22Rv1 (cell line): ENCODE measurements around the gene NHERF2.

Source experiments
- H3K27ac ChIP-seq: fragments of 450-650 bp; 2 replicates; pipeline ENCODE4 v1.5.1; 2017
- ZFX ChIP-seq: fragments of 450-650 bp; IDR thresholded peaks from 2 replicates; pipeline ENCODE4 v1.6.1; 2017; ENCODE audit warnings: antibody characterized with exemption, borderline replicate concordance
- TF ChIP-seq, protein P1 (sequence below): fragments of 450-650 bp; IDR thresholded peaks from 2 replicates; pipeline ENCODE4 v1.5.1; 2017; ENCODE audit warnings: mild to moderate bottlenecking

Gene NHERF2

DNA sequence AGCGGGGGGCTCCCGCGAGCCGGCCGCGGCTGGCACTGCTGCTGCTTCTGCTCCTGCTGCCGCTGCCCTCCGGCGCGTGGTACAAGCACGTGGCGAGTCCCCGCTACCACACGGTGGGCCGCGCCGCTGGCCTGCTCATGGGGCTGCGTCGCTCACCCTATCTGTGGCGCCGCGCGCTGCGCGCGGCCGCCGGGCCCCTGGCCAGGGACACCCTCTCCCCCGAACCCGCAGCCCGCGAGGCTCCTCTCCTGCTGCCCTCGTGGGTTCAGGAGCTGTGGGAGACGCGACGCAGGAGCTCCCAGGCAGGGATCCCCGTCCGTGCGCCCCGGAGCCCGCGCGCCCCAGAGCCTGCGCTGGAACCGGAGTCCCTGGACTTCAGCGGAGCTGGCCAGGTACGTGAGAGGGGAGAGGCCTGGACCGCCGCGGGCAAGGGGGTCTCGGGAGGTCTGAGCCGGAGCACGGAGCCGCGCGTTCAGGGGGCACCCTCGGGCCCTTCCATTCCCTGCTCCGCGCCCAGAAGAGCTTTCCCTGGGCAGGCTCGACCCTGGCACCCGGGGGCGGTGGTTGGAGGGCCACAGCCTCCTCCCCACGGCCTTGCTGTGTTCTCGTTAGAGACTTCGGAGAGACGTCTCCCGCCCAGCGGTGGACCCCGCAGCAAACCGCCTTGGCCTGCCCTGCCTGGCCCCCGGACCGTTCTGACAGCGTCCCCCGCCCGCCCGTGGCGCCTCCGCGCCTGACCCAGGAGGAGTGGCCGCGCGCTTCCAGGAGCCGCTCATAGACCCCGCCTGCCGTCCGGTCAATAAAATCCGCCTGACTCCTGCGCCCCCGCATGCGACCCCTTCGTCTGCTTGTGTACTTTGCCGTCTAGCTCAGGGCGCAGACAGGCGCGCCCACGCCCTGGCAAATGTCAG lies 6.5 kb upstream of the NHERF2 start:
- TF ChIP-seq ZFX, result no peak
- TF ChIP-seq, protein P1, sequence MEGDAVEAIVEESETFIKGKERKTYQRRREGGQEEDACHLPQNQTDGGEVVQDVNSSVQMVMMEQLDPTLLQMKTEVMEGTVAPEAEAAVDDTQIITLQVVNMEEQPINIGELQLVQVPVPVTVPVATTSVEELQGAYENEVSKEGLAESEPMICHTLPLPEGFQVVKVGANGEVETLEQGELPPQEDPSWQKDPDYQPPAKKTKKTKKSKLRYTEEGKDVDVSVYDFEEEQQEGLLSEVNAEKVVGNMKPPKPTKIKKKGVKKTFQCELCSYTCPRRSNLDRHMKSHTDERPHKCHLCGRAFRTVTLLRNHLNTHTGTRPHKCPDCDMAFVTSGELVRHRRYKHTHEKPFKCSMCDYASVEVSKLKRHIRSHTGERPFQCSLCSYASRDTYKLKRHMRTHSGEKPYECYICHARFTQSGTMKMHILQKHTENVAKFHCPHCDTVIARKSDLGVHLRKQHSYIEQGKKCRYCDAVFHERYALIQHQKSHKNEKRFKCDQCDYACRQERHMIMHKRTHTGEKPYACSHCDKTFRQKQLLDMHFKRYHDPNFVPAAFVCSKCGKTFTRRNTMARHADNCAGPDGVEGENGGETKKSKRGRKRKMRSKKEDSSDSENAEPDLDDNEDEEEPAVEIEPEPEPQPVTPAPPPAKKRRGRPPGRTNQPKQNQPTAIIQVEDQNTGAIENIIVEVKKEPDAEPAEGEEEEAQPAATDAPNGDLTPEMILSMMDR, result no peak
- no peak overlapping the region for H3K27ac ChIP-seq

DNA sequence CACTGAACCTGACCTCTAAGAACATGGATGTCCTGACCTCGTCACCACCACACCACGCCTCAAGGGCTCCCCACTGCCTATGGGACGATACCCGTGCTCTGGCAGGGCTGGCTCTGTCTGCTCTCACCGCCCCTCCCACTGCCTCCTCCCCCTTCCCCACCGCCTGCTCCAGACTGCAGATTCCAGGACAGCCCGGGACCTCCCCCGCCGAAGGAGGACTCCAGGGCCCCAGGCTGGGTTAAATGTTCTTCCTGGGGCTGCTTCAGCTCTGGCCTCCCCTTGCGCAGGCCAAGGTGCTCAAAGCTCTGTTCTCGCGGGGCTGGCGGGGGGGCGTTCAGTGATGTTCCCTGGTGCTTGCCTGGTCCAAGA lies 4.0 kb upstream of the NHERF2 start:
- TF ChIP-seq, protein P1, result no peak
- TF ChIP-seq ZFX, result no peak
- peak overlapping the region; percentile 61 for H3K27ac ChIP-seq

DNA sequence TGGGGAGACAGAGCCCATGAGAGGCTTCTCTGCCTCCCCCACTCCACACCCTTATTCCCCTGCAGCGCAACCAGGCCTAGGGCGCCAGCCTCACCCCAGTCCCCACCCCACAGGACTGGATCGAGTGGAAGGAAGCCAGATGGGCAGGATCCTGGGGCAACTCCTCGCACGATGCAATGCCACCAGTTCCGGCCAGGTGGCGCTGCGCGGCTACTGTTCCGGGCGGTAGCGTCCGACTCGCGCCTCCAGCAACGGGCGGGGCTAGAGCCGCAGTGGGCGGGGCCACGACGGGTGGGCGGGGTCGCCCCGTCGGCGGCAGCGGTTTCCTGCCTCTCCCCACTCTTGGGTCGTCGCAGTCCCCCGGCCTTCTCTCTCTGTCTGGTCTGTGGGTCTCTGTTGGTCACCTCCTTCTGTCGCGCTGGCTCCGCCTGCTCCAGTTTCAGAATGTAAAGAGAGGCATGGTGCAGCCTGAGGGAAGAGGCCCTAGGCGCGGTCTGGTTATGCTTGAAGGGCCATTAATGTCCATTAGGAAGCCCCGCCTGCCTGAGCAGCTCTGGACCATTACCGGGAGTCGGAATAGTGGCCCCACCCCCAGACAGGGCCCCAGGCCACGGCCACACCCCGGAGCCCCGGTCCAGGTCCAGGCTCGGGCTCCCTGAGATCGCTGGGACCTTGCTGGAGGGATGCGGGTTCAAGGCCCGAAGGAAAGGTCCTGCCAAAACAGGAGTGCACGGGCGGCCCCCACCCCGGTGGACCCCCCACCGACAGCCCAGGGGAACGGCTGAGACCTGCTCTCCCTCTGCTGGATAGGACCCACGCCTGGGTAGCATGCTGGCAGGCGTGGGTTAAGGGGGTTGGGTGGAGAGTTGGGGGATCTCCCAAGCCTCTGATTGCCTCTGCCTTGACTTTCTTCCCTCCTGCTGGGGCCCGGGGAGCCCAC lies 3.3 kb upstream of the NHERF2 start:
- H3K27ac ChIP-seq, result peak overlapping the region; percentile 61
- no peak for TF ChIP-seq ZFX
- TF ChIP-seq, protein P1, result peak; percentile 94

DNA sequence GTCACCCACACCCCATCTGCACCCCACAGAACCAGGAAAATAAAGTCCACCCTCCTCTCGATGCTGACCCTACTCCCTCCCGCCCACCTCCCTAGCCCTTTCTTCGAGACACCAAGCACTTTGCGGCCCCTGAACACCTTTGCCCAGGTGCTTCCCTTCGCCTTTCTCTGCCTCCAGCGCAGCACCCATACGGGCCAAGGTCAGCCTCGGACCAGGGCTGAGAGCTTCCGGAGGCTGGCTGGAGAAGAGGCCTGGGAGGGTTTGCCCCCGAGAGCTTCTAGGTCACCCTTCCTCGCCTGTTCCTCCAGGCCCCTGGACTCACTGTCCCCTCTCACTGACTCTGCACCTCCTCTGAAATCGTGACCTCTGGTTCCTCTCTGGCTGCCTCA lies 2.7 kb upstream of the NHERF2 start:
- TF ChIP-seq, protein P1, result no peak
- no peak for TF ChIP-seq ZFX
- H3K27ac ChIP-seq, result no peak overlapping the region

DNA sequence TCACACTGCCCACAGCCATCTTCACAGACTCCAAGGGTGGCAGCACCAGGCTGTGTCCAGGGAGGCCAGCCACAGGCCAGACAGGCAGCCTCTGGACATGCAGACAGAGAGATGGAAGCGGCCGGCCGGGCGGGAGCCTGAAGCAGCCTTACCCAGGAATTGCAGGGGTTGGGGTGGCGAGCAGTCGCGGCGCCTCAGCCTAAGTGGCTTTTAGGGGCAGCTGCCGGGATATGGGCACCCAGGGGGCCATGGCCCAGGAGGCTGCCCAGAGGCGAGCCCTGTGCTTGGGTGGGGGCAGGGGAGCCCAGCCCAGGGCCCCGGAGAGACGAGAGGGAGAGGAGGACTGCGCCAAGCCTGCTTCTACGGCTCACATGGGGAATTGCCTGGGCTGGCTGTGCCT lies 1.5 kb upstream of the NHERF2 start:
- H3K27ac ChIP-seq, result no peak overlapping the region
- TF ChIP-seq ZFX, result no peak
- TF ChIP-seq, protein P1, result no peak

DNA sequence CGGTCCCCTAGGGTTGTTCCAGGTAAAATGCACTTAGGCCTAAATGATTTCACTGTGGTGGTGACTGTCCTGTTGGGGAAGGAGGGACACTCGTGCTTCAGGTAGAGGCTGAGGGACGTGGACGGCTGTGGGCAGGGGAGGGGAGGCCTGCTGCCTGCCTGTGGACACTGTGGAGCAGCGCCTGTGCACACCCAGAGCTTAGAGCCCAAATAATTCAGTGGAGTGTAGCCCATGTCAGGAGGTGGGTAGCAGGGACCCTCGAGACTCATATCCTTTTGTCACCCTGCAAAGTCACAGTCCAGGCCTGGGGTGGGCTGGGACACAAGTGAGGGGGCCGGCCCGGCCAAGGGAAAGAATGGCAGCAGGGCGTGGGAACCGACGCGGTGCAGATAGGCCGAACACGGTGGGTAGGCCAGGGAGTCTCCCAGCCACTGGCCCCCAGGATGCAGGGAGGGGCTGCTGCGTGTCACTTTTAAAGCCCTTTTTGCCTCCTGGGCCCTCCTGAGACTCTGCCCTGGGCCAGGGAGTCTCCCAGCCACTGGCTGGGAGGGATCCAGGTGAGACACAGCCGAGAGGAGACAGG lies 733 bp upstream of the NHERF2 start:
- 0 out of 2 replicates have a peak overlapping the region, but pooled peaks have one; percentile 80 for H3K27ac ChIP-seq
- TF ChIP-seq ZFX, result no peak
- TF ChIP-seq, protein P1, result no peak
